Measurements from ENCODE around the gene SLC5A7. TPM values are rescaled to one million over a fixed set of nuclear protein-coding genes. Genes with fewer than 3 reads are reported as not detected.

The SLC5A7 gene
- total RNA-seq, 1 experiment from 2014 or later: not detected

DNA sequence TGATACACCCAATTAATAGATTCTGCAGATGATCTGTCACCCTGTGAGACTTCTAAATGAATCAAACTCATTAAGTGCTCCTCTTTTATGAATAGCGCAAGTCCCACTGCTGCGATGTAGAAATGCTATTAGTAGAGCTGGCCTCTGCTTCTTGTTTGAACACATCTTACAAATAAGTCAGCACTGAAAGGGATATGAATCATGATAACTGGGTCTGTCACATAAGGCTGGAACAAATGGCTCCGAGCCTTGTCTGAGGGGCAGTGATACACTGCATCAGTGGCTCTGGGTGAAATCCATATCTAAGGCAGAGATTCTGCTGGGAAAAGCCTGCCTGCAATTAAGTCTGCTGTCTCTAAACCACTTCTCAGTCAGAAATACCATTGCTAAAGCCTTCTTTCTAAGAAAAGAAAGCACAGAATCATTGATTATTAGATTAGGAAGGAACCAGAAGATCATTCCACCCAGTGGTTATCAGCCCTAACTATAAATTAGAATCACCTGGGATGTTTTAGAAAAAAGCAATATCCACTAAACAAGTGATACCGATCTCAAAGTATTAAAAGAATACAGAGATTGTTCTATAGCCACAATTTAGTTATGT lies 75.2 kb downstream of the SLC5A7 start:
- ChIA-PET POLR2A (no interaction called here), CTCF (no interaction called here)
- no peak for DNase-seq (ENCODE audit: low read depth, low spot score)
- in situ Hi-C loops (cut with HindIII; ENCODE audit: low pct_unique_long_range_greater_than_20kb, low sequenced_read_pairs) (no loop called here), intact Hi-C loops (cut with micrococcal nuclease; ENCODE audit: unreplicated experiment) (loop anchor here (10.0 kb wide), 1 partner anchor 63 kb away; no protein-coding TSS in a partner anchor)
- H3K4me1 ChIP-seq (ENCODE audit: control insufficient read depth, insufficient read depth, low read length): no peaks in the 10 kb centered on the region
- BruUV-seq (replicated peaks): no TSS peak
- no peaks in the 10 kb centered on the region for H3K27me3 ChIP-seq (ENCODE audit: control insufficient read depth, insufficient read depth, low read length)
- no peak overlapping the region for H3K27ac ChIP-seq (ENCODE audit: low read length)
- no peak overlapping the region for H3K4me3 ChIP-seq (ENCODE audit: low read depth in 2 of 2, low read length in 2 of 2)
- no peaks in the 10 kb centered on the region for H3K9me3 ChIP-seq (ENCODE audit: control insufficient read depth, insufficient read depth, low read depth, low read length)
- TF ChIP-seq REST (IDR thresholded peaks at IDR 0.05; ENCODE audit: insufficient read depth in 1 of 2, low read depth in 2 of 2, low read length in 1 of 2) (no peak), POLR2AphosphoS5 (IDR thresholded peaks at IDR 0.05; ENCODE audit: low read depth, low read length) (no peak)
- no peaks in the 10 kb centered on the region for H3K36me3 ChIP-seq (ENCODE audit: control insufficient read depth, insufficient read depth, low read length)
- ATAC-seq: no peak

Other genes starting within 250 kb of the SLC5A7 start
- gene RGPD4, start 159.6 kb upstream of the SLC5A7 start, total RNA-seq (2021; ENCODE audit: unreplicated experiment): not detected